ENCODE measurements around the gene U2AF2.

DNA sequence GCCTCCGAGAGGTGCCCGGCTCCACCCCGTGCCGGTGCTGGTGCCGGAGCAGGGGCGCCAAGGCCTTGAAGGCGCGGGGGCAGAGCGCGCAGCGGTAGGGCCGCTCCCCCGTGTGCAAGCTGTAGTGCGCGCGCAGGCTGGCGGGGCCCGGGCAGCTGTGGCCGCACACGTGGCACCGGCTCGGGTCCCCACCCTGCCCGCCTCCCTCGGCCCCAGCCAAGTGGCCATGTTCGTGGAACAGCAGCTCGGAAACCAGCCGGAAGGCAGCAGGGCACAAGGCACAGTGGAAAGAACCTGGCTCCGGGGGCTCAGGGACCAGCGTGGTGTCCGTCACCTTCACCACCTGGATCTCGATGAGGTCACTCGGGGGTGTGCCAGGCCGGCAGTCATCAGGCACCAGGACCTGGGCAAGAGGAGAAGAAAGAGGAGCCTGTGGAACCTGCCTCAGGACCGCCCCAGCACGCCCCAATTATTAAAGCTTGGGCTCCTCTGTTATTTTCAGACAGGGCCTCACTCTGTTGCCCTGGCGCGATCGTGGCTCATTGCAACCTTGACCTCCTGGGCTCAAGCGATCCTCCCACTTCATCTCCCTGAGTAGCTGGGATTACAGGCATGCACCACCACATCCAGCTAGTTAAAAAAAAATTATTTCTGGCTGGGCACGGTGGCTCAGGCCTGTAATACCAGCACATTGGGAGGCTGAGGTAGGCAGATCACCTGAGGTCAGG is 32.4 kb upstream of the U2AF2 start:
- TF ChIP-seq EZH2 (IDR thresholded peaks at IDR 0.05; ENCODE audit: borderline replicate concordance, low read length): no peak
- TF ChIP-seq, protein P1, sequence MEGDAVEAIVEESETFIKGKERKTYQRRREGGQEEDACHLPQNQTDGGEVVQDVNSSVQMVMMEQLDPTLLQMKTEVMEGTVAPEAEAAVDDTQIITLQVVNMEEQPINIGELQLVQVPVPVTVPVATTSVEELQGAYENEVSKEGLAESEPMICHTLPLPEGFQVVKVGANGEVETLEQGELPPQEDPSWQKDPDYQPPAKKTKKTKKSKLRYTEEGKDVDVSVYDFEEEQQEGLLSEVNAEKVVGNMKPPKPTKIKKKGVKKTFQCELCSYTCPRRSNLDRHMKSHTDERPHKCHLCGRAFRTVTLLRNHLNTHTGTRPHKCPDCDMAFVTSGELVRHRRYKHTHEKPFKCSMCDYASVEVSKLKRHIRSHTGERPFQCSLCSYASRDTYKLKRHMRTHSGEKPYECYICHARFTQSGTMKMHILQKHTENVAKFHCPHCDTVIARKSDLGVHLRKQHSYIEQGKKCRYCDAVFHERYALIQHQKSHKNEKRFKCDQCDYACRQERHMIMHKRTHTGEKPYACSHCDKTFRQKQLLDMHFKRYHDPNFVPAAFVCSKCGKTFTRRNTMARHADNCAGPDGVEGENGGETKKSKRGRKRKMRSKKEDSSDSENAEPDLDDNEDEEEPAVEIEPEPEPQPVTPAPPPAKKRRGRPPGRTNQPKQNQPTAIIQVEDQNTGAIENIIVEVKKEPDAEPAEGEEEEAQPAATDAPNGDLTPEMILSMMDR (IDR thresholded peaks at IDR 0.05; ENCODE audit: low read length): no peak
